MM.1S (cell line): ENCODE data around the gene GPR142.

ENCODE experiments used
- EZH2 ChIP-seq: fragments of 300-600 bp; sonication (generic); optimal IDR thresholded peaks from 2 replicates; pipeline ENCODE3; 2017; ENCODE audit warnings: low read depth, mild to moderate bottlenecking, antibody characterized with exemption, low read length, mixed read lengths
- TF ChIP-seq, protein P1 (sequence below): fragments of 300-600 bp; sonication (generic); IDR thresholded peaks from 2 replicates; pipeline ENCODE4 v1.5.1; 2016; ENCODE audit warnings: antibody characterized with exemption, low read length, mixed read lengths

- no peak for TF ChIP-seq EZH2
- TF ChIP-seq, protein P1, sequence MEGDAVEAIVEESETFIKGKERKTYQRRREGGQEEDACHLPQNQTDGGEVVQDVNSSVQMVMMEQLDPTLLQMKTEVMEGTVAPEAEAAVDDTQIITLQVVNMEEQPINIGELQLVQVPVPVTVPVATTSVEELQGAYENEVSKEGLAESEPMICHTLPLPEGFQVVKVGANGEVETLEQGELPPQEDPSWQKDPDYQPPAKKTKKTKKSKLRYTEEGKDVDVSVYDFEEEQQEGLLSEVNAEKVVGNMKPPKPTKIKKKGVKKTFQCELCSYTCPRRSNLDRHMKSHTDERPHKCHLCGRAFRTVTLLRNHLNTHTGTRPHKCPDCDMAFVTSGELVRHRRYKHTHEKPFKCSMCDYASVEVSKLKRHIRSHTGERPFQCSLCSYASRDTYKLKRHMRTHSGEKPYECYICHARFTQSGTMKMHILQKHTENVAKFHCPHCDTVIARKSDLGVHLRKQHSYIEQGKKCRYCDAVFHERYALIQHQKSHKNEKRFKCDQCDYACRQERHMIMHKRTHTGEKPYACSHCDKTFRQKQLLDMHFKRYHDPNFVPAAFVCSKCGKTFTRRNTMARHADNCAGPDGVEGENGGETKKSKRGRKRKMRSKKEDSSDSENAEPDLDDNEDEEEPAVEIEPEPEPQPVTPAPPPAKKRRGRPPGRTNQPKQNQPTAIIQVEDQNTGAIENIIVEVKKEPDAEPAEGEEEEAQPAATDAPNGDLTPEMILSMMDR = no peak
These were observed 10.4 kb upstream of the GPR142 start for GRCh38 chr17:74356646-74357465.
